ENCODE data around the gene ESD.

ESD gene

GRCh38 chr13:46731535-46731934, 65.4 kb downstream of the ESD start:
- Histone ChIP-seq H3K27ac (ENCODE audit: low read depth, low read length) (no peak overlapping the region), H3K36me3 (ENCODE audit: low read length) (peaks cover 9% of the 10 kb centered on the region; the same call in 1 of the 2 replicates), H3K79me2 (ENCODE audit: insufficient read depth, low read length) (no peaks in the 10 kb centered on the region), H3F3A (ENCODE audit: insufficient read depth) (no peaks in the 10 kb centered on the region), H2AFZ (ENCODE audit: low read depth, low read length, severe bottlenecking) (no peak overlapping the region), H3K9ac (ENCODE audit: low read length) (no peak overlapping the region), H4K20me1 (ENCODE audit: low read depth, low read length) (no peaks in the 10 kb centered on the region), H3K4me3 (ENCODE audit: insufficient read depth, low read length, poor library complexity, severe bottlenecking) (no peak overlapping the region), H3K9me2 (replicated peaks; ENCODE audit: insufficient read depth, low read length) (no peaks in the 10 kb centered on the region), H3K27me3 (ENCODE audit: low read length) (no peaks in the 10 kb centered on the region), H3K4me2 (ENCODE audit: low read depth, low read length, poor library complexity, severe bottlenecking) (no peak overlapping the region), H3K9me3 (ENCODE audit: insufficient read depth, low read length) (no peaks in the 10 kb centered on the region)
- TF ChIP-seq EZH2phosphoT487 (conservative IDR thresholded peaks at IDR 0.05; ENCODE audit: low read length) (no peak), CTCF (IDR thresholded peaks at IDR 0.05; ENCODE audit: insufficient read depth, low read length, poor library complexity, severe bottlenecking) (no peak)

GRCh38 chr13:46728777-46729176, 68.2 kb downstream of the ESD start:
- Histone ChIP-seq H2AFZ (ENCODE audit: low read depth, low read length, severe bottlenecking) (no peak overlapping the region), H3K27ac (ENCODE audit: low read depth, low read length) (no peak overlapping the region), H4K20me1 (ENCODE audit: low read depth, low read length) (no peaks in the 10 kb centered on the region), H3F3A (ENCODE audit: insufficient read depth) (no peaks in the 10 kb centered on the region), H3K79me2 (ENCODE audit: insufficient read depth, low read length) (no peaks in the 10 kb centered on the region), H3K27me3 (ENCODE audit: low read length) (no peaks in the 10 kb centered on the region), H3K9me2 (replicated peaks; ENCODE audit: insufficient read depth, low read length) (no peaks in the 10 kb centered on the region), H3K4me2 (ENCODE audit: low read depth, low read length, poor library complexity, severe bottlenecking) (no peak overlapping the region), H3K9ac (ENCODE audit: low read length) (no peak overlapping the region), H3K4me3 (ENCODE audit: insufficient read depth, low read length, poor library complexity, severe bottlenecking) (no peak overlapping the region), H3K36me3 (ENCODE audit: low read length) (peaks cover 13% of the 10 kb centered on the region; the same call in 1 of the 2 replicates), H3K9me3 (ENCODE audit: insufficient read depth, low read length) (no peaks in the 10 kb centered on the region)
- TF ChIP-seq CTCF (IDR thresholded peaks at IDR 0.05; ENCODE audit: insufficient read depth, low read length, poor library complexity, severe bottlenecking) = peak; percentile 14
- no peak for TF ChIP-seq EZH2phosphoT487 (conservative IDR thresholded peaks at IDR 0.05; ENCODE audit: low read length)

- no peak overlapping the region for H3K27ac ChIP-seq (ENCODE audit: low read depth, low read length)
- no peaks in the 10 kb centered on the region for H3K79me2 ChIP-seq (ENCODE audit: insufficient read depth, low read length)
- no peak overlapping the region for H3K4me2 ChIP-seq (ENCODE audit: low read depth, low read length, poor library complexity, severe bottlenecking)
- TF ChIP-seq CTCF (IDR thresholded peaks at IDR 0.05; ENCODE audit: insufficient read depth, low read length, poor library complexity, severe bottlenecking) (no peak), EZH2phosphoT487 (conservative IDR thresholded peaks at IDR 0.05; ENCODE audit: low read length) (no peak)
- H3K9me3 ChIP-seq (ENCODE audit: insufficient read depth, low read length) = no peaks in the 10 kb centered on the region
- H3K9me2 ChIP-seq (replicated peaks; ENCODE audit: insufficient read depth, low read length) = no peaks in the 10 kb centered on the region
- no peaks in the 10 kb centered on the region for H3F3A ChIP-seq (ENCODE audit: insufficient read depth)
- no peaks in the 10 kb centered on the region for H3K27me3 ChIP-seq (ENCODE audit: low read length)
- peaks cover 19% of the 10 kb centered on the region for H3K36me3 ChIP-seq (ENCODE audit: low read length)
- H3K4me3 ChIP-seq (ENCODE audit: insufficient read depth, low read length, poor library complexity, severe bottlenecking) = no peak overlapping the region
- no peaks in the 10 kb centered on the region for H4K20me1 ChIP-seq (ENCODE audit: low read depth, low read length)
- H3K9ac ChIP-seq (ENCODE audit: low read length) = no peak overlapping the region
- no peak overlapping the region for H2AFZ ChIP-seq (ENCODE audit: low read depth, low read length, severe bottlenecking)
These were observed 70.6 kb downstream of the ESD start for GRCh38 chr13:46726347-46726746.

Measured in SU-DHL-6 (cell line).